RKO (cell line): ENCODE measurements around the gene YAP1.

Experiments
- DNase-seq: peaks from one replicate; pipeline ENCODE4 v3.0.0-alpha.2; 2016; ENCODE audit warnings: low spot score

YAP1 gene

GRCh38 chr11:102163368-102163767 is 53.1 kb downstream of the YAP1 start:
- no peak for DNase-seq

- no peak for DNase-seq
Measured at GRCh38 chr11:102166175-102167064, 56.2 kb downstream of the YAP1 start.

GRCh38 chr11:102168481-102168880 is 58.2 kb downstream of the YAP1 start:
- no peak for DNase-seq

GRCh38 chr11:102171101-102171500 is 60.9 kb downstream of the YAP1 start:
- peak; percentile 24 for DNase-seq

GRCh38 chr11:102172127-102172848 is 62.0 kb downstream of the YAP1 start:
- DNase-seq: no peak

GRCh38 chr11:102177126-102177525 is 66.9 kb downstream of the YAP1 start:
- DNase-seq: no peak

- peak; percentile 91 for DNase-seq
Measured at GRCh38 chr11:102177974-102178631, 67.9 kb downstream of the YAP1 start.

- no peak for DNase-seq
Measured at GRCh38 chr11:102179371-102179770, 69.1 kb downstream of the YAP1 start.

- no peak for DNase-seq
Measured at GRCh38 chr11:102184269-102184987, 74.2 kb downstream of the YAP1 start.

GRCh38 chr11:102186551-102187191 is 76.4 kb downstream of the YAP1 start:
- no peak for DNase-seq

GRCh38 chr11:102187416-102188151 is 77.3 kb downstream of the YAP1 start:
- no peak for DNase-seq

GRCh38 chr11:102188488-102188887 is 78.2 kb downstream of the YAP1 start:
- DNase-seq: no peak

GRCh38 chr11:102191832-102192231 is 81.6 kb downstream of the YAP1 start:
- DNase-seq: no peak

GRCh38 chr11:102192349-102193066 is 82.3 kb downstream of the YAP1 start:
- no peak for DNase-seq

GRCh38 chr11:102194257-102194656 is 84.0 kb downstream of the YAP1 start:
- no peak for DNase-seq

- DNase-seq: no peak
Measured at GRCh38 chr11:102194990-102195389, 84.7 kb downstream of the YAP1 start.

- no peak for DNase-seq
Measured at GRCh38 chr11:102196351-102196750, 86.1 kb downstream of the YAP1 start.

GRCh38 chr11:102196816-102197215 is 86.6 kb downstream of the YAP1 start:
- no peak for DNase-seq

GRCh38 chr11:102197670-102198139 is 87.5 kb downstream of the YAP1 start:
- no peak for DNase-seq

- DNase-seq: no peak
Measured at GRCh38 chr11:102199673-102200072, 89.4 kb downstream of the YAP1 start.
